ENCODE data around the gene OR11L1.

- TF ChIP-seq CTCF (IDR thresholded peaks at IDR 0.05; ENCODE audit: poor library complexity) (no peak), EZH2phosphoT487 (IDR thresholded peaks at IDR 0.05; ENCODE audit: low read depth, severe bottlenecking, unreplicated experiment) (no peak), EZH2 (IDR thresholded peaks at IDR 0.05; ENCODE audit: borderline replicate concordance) (no peak)
Observed at GRCh38 chr1:247825362-247825761, 16.3 kb downstream of the OR11L1 start.

All from hepatocyte (in vitro differentiated cells).